HepG2 (cell line): ENCODE results near the gene ATP5PF. TPM values are rescaled to one million over a fixed set of nuclear protein-coding genes. Genes with fewer than 3 reads are reported as not detected.

ENCODE experiments used
- AKAP8 ChIP-seq: sonication (generic); formaldehyde crosslinking; IDR thresholded peaks from 2 replicates; pipeline ENCODE4 v1.5.1; 2020; ENCODE audit warnings: mild to moderate bottlenecking, missing genetic modification reagents
- ATF1 ChIP-seq: IDR thresholded peaks from 2 replicates; pipeline ENCODE4 v1.6.1; 2016; ENCODE audit warnings: mild to moderate bottlenecking, control low read depth
- HDAC2 ChIP-seq: sonication (generic); formaldehyde crosslinking; IDR thresholded peaks from 2 replicates; pipeline ENCODE4 v1.4.0; 2020; ENCODE audit warnings: missing genetic modification reagents
- KAT2B ChIP-seq: fragments of 150-350 bp; IDR thresholded peaks from 2 replicates; pipeline ENCODE4 v1.6.1; 2014; ENCODE audit warnings: low read depth, low read length, borderline replicate concordance
- KAT8 ChIP-seq: IDR thresholded peaks from 2 replicates; pipeline ENCODE4 v1.6.1; 2016; ENCODE audit warnings: missing genetic modification reagents, missing compliant biosample characterization
- MED13 ChIP-seq: sonication (generic); formaldehyde crosslinking; IDR thresholded peaks from 2 replicates; pipeline ENCODE4 v1.5.0; 2020; ENCODE audit warnings: missing genetic modification reagents
- TCF7L2 ChIP-seq: IDR thresholded peaks from 2 replicates; pipeline ENCODE4 v1.6.1; 2011; ENCODE audit warnings: mild to moderate bottlenecking, low read depth, low read length, moderate library complexity
- YY1 ChIP-seq: IDR thresholded peaks from 2 replicates; pipeline ENCODE4 v1.6.1; 2011; ENCODE audit warnings: low read length, low read depth, moderate library complexity, mild to moderate bottlenecking; ENCODE audit not compliant: insufficient read depth, insufficient replicate concordance
- ZBTB8A ChIP-seq: sonication (generic); formaldehyde crosslinking; IDR thresholded peaks from 2 replicates; pipeline ENCODE4 v1.4.0; 2020; ENCODE audit warnings: mild to moderate bottlenecking, low read depth, missing genetic modification reagents, borderline replicate concordance
- ZNF224 ChIP-seq: sonication (generic); formaldehyde crosslinking; IDR thresholded peaks from 2 replicates; pipeline ENCODE4 v1.5.0; 2020; ENCODE audit warnings: mild to moderate bottlenecking, missing genetic modification reagents
- ZNF24 ChIP-seq: fragments of 450-650 bp; IDR thresholded peaks from 2 replicates; pipeline ENCODE4 v1.6.1; 2017; ENCODE audit warnings: antibody characterized with exemption, mild to moderate bottlenecking
- ZNF253 ChIP-seq: sonication (generic); formaldehyde crosslinking; IDR thresholded peaks from 2 replicates; pipeline ENCODE4 v1.8.0; 2022; ENCODE audit warnings: mild to moderate bottlenecking, missing genetic modification reagents, borderline replicate concordance
- ZNF317 ChIP-seq: sonication (generic); formaldehyde crosslinking; IDR thresholded peaks from 2 replicates; pipeline ENCODE4 v1.5.0; 2020; ENCODE audit warnings: mild to moderate bottlenecking, missing genetic modification reagents
- ZNF431 ChIP-seq: sonication (generic); formaldehyde crosslinking; IDR thresholded peaks from 2 replicates; pipeline ENCODE4 v1.9.0; 2022; ENCODE audit warnings: missing genetic modification reagents, low read depth, mild to moderate bottlenecking, borderline replicate concordance
- ZNF496 ChIP-seq: sonication (generic); formaldehyde crosslinking; IDR thresholded peaks from 2 replicates; pipeline ENCODE4 v1.8.1; 2023; ENCODE audit warnings: mild to moderate bottlenecking, moderate library complexity, missing genetic modification reagents; ENCODE audit not compliant: insufficient replicate concordance
- polyA plus RNA-seq, 8 experiments: library from polyadenylated mRNA; depleted of rRNA in 3 of 8; stranded (reverse) in 7 of 8; unstranded in 1 of 8; fragments of >200 nt; fragmentation: Illumina TruSeq in 4 of 8; extraction: Trizol in 4 of 8; gene quantifications; 2 replicates each; pipeline versions ENCODE4 v1.2.1 to v1.2.3, GENCODE V29; 2011 to 2016; ENCODE audit warnings: low read depth in 4 of 8, missing spikeins in 1 of 8, mixed read lengths in 1 of 8; ENCODE audit not compliant: insufficient read depth in 1 of 8
- total RNA-seq, 5 experiments: library from RNA; depleted of rRNA; stranded (reverse); fragments of >200 nt; fragmentation: Illumina TruSeq; extraction: Trizol; gene quantifications; 2 replicates each; pipeline ENCODE4 v1.2.3, GENCODE V29; 2016; ENCODE audit warnings: low read depth in 1 of 5
- TF ChIP-seq, protein P1 (sequence below): sonication (generic); formaldehyde crosslinking; IDR thresholded peaks from 2 replicates; pipeline ENCODE4 v1.4.0; 2020; ENCODE audit warnings: missing genetic modification reagents
- TF ChIP-seq, protein P2 (sequence below): sonication (generic); formaldehyde crosslinking; conservative IDR thresholded peaks from 2 replicates; pipeline ENCODE4 v1.5.0; 2020; ENCODE audit warnings: missing genetic modification reagents
- TF ChIP-seq, protein P3 (sequence below): sonication (generic); formaldehyde crosslinking; conservative IDR thresholded peaks from 2 replicates; pipeline ENCODE4 v1.8.1; 2023; ENCODE audit warnings: missing genetic modification reagents
- TF ChIP-seq, protein P4 (sequence below): sonication (generic); formaldehyde crosslinking; conservative IDR thresholded peaks from 2 replicates; pipeline ENCODE4 v1.4.0; 2020; ENCODE audit warnings: missing genetic modification reagents

ATP5PF gene
- total and polyA plus RNA-seq, 2 of the 13 experiments (the other 11 are each of a cell fraction or from before 2014, with no cell fraction given) = 131 to 157 TPM

DNA sequence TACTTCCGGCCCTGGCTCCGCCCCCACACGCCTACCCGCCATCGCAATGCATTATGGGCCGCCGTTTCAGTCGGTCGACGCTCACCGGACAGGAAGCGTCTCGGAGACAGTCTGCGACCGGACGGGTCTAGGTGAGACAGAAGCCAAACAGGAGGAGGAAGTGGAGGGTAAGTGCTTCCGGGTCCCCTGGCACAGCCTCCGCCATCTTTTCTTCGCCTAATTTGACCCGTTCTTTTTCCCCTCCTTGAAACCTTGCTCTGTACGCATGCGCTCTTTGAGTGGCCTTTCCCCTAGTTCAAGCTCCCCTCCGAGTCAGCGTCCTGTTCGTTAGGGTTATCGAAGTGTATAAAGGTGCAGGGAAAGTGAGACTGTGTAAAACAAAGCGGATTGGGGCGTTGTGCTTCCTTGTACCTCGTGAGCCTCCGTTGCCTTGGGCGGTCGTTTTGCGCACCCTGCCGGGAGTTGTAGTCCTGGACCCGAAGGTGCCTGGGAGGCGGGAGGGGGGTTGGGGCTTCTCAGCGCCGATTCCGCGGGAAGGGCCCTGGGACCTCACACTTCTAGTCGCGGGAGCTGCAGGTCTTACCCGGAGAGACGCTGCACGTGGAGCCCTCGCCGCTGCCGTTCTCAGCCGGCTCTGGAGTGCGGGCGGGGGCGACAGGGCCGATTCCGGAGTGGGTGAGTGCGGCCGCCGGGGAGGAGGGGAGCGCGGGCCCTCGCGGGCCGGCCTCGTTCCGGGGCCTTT lies at the start of gene ATP5PF, which contains the start of gene GABPA (continued):
- TF ChIP-seq, protein P1, sequence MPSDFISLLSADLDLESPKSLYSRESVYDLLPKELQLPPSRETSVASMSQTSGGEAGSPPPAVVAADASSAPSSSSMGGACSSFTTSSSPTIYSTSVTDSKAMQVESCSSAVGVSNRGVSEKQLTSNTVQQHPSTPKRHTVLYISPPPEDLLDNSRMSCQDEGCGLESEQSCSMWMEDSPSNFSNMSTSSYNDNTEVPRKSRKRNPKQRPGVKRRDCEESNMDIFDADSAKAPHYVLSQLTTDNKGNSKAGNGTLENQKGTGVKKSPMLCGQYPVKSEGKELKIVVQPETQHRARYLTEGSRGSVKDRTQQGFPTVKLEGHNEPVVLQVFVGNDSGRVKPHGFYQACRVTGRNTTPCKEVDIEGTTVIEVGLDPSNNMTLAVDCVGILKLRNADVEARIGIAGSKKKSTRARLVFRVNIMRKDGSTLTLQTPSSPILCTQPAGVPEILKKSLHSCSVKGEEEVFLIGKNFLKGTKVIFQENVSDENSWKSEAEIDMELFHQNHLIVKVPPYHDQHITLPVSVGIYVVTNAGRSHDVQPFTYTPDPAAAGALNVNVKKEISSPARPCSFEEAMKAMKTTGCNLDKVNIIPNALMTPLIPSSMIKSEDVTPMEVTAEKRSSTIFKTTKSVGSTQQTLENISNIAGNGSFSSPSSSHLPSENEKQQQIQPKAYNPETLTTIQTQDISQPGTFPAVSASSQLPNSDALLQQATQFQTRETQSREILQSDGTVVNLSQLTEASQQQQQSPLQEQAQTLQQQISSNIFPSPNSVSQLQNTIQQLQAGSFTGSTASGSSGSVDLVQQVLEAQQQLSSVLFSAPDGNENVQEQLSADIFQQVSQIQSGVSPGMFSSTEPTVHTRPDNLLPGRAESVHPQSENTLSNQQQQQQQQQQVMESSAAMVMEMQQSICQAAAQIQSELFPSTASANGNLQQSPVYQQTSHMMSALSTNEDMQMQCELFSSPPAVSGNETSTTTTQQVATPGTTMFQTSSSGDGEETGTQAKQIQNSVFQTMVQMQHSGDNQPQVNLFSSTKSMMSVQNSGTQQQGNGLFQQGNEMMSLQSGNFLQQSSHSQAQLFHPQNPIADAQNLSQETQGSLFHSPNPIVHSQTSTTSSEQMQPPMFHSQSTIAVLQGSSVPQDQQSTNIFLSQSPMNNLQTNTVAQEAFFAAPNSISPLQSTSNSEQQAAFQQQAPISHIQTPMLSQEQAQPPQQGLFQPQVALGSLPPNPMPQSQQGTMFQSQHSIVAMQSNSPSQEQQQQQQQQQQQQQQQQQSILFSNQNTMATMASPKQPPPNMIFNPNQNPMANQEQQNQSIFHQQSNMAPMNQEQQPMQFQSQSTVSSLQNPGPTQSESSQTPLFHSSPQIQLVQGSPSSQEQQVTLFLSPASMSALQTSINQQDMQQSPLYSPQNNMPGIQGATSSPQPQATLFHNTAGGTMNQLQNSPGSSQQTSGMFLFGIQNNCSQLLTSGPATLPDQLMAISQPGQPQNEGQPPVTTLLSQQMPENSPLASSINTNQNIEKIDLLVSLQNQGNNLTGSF = no peak
- TF ChIP-seq KAT2B (no peak), MED13 (CRISPR knock-in tag) (0 out of 2 replicates have a peak, but pooled peaks have one; percentile 21), ZNF317 (CRISPR knock-in tag) (0 out of 2 replicates have a peak, but pooled peaks have one; percentile 16), HDAC2 (CRISPR knock-in tag) (peak; percentile 64), AKAP8 (CRISPR knock-in tag) (no peak), ZNF24 (no peak), ZNF224 (0 out of 2 replicates have a peak, but pooled peaks have one; percentile 16), TCF7L2 (no peak), ZNF431 (CRISPR knock-in tag) (peak; percentile 81; the same call in 1 of the 2 replicates), ATF1 (CRISPR knock-in tag) (peak; percentile 69; the same call in 1 of the 2 replicates), ZNF496 (no peak), ZNF253 (CRISPR knock-in tag) (no peak), YY1 (peak; percentile 94), KAT8 (peak; percentile 91), ZBTB8A (peak; percentile 75; the same call in 1 of the 2 replicates)
- TF ChIP-seq, protein P2, sequence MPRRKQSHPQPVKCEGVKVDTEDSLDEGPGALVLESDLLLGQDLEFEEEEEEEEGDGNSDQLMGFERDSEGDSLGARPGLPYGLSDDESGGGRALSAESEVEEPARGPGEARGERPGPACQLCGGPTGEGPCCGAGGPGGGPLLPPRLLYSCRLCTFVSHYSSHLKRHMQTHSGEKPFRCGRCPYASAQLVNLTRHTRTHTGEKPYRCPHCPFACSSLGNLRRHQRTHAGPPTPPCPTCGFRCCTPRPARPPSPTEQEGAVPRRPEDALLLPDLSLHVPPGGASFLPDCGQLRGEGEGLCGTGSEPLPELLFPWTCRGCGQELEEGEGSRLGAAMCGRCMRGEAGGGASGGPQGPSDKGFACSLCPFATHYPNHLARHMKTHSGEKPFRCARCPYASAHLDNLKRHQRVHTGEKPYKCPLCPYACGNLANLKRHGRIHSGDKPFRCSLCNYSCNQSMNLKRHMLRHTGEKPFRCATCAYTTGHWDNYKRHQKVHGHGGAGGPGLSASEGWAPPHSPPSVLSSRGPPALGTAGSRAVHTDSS (CRISPR knock-in tag) = no peak
- TF ChIP-seq, protein P3, sequence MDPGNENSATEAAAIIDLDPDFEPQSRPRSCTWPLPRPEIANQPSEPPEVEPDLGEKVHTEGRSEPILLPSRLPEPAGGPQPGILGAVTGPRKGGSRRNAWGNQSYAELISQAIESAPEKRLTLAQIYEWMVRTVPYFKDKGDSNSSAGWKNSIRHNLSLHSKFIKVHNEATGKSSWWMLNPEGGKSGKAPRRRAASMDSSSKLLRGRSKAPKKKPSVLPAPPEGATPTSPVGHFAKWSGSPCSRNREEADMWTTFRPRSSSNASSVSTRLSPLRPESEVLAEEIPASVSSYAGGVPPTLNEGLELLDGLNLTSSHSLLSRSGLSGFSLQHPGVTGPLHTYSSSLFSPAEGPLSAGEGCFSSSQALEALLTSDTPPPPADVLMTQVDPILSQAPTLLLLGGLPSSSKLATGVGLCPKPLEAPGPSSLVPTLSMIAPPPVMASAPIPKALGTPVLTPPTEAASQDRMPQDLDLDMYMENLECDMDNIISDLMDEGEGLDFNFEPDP (CRISPR knock-in tag) = no peak
- TF ChIP-seq, protein P4, sequence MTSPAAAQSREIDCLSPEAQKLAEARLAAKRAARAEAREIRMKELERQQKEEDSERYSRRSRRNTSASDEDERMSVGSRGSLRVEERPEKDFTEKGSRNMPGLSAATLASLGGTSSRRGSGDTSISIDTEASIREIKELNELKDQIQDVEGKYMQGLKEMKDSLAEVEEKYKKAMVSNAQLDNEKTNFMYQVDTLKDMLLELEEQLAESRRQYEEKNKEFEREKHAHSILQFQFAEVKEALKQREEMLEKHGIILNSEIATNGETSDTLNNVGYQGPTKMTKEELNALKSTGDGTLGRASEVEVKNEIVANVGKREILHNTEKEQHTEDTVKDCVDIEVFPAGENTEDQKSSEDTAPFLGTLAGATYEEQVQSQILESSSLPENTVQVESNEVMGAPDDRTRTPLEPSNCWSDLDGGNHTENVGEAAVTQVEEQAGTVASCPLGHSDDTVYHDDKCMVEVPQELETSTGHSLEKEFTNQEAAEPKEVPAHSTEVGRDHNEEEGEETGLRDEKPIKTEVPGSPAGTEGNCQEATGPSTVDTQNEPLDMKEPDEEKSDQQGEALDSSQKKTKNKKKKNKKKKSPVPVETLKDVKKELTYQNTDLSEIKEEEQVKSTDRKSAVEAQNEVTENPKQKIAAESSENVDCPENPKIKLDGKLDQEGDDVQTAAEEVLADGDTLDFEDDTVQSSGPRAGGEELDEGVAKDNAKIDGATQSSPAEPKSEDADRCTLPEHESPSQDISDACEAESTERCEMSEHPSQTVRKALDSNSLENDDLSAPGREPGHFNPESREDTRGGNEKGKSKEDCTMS (CRISPR knock-in tag) = no peak
